HG02642 (cell line): ENCODE measurements around the gene FAM217B.

ENCODE experiments used
- ATAC-seq: cut with Tn5 transposase; IDR thresholded peaks from one replicate; pipeline ENCODE4 v1.9.1; 2021; ENCODE audit warnings: mild to moderate bottlenecking; ENCODE audit not compliant: unreplicated experiment, poor library complexity

The FAM217B gene

DNA sequence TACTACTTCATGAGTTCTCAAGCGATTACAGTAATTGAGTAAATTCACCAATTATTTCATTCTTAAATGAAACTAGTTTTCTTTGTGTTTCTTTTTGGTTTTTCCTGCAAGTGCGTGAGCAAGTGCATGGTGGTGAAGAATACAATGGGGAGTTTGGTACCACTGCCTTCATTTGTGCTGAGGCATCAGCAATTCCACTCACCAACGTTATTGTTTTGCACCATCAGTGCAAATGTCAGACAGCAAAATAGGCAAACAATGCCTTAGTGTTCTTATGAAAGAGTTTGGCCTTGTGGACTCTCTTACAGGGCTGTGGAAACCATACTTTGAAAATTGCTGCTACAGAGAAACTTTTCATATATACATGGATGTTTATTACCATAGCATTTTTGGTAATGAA lies 26.2 kb downstream of the FAM217B start:
- ATAC-seq: no peak

DNA sequence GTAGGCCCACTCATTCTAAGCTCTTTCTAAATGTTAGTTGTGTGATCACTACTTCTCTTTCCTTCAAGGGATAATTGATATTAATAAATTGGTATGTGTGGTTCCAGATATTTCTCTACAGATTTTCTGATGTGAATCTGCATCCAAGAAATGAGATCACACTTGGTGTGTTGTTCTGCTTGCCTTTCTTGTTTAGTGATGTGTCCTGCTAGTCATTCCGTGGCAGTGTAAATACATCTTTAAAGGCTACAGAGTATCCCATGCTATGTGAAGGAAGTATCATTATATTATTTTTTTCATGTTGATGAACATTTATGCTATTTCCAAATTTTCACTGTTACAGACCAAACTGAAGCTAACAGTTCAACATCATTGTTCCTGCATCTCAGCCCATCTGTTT lies 31.2 kb downstream of the FAM217B start:
- no peak for ATAC-seq

DNA sequence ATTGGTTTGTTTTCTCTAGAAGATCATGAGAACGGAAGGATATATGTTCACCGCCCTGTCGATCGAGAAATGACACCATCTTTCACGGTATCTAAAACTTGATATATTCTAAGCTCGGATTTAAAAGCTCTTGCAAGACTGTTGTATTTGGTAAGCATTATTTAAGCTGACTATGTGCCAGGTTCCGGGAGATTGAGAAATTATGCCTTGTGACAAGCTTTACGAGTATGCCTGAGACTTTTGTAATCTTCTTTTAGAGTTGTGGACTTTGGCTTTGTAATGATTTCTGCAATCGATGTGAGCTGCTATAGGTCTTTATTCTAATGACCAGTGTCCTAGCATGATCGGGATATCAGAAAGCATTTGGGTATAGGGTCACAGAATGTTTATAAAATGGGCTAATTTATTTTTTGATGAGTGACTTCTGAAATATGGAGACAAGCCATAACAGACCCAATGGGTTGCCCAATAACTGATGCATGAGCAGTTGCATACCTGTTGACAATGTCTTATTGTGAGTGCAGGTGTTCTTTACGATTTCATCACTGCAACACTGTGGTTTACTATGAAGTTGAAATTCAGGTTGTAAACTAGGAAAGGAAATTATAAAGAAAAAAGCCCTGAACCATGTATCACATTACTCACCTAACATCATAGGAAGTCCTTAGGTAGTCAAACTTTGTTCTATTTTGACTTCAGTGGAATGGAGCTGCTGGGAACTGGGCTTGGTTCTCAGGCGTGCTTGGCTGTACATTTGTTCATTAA lies 32.0 kb downstream of the FAM217B start:
- no peak for ATAC-seq

DNA sequence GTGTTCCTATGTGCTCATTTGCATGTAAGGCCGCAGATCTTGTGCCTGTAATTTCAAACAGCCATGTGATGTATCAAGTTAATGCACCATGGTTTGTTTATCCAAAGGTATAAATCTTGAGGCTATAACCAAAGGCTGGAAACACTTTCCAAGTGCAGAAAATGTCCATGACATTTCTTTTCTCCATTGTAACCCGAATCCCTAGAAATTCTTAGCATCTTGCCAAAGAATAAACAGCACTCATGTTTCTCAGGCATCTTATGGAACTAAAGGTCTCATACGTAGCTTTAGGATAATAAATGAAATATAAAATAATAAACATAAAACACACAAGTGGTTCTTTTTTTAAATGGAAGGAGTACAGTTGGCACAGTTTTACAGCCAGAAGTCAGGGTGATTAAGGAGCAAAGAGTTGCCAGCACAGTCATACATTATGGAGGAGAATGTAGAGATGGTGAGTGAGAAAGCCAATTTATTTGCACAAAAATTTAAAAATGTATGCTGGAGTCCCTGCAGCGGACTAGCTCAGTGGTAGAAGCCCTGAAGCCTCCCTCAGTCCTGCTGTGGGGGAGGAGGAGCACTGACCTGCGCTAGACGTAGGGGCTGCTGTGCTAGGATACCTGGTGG lies 36.1 kb downstream of the FAM217B start:
- ATAC-seq: no peak

DNA sequence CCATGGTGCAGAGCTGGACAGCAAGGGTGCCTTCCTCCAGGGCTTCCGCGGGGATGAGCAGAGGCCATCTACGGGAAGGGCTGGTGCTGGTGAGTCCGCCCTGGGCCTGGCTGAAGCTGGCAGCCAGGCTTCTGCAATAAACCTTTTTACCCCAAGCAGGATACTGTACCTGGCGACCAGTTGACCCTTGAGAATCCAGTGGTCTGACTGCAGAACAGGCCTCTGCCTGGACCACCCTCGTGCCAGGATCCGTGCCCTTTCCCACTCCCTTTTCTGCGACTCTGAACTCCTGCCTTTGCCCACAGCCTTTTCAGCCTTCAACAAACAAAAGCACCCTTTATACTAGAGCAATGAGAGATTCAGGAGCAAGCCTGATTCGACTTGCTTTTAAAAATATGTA lies 36.9 kb downstream of the FAM217B start:
- no peak for ATAC-seq

DNA sequence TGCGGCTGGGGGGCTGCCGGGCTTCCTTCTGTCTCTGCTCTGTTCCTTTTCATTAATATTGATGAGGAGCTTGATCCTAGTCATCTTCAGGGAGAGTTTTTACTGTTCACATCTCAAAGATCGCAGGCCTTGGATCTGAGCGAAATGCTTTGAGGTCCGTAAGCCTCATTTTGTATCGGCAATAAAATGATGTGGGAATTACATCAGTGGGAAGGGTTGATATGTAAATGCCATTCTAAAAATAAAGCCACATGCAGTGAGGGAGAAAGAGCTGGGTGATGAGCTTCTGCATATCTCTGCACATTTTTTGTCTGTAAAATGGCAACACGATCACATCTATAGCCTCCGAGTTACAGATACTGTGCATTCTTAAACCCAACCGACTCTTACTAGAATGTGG lies 42.9 kb downstream of the FAM217B start:
- no peak for ATAC-seq

DNA sequence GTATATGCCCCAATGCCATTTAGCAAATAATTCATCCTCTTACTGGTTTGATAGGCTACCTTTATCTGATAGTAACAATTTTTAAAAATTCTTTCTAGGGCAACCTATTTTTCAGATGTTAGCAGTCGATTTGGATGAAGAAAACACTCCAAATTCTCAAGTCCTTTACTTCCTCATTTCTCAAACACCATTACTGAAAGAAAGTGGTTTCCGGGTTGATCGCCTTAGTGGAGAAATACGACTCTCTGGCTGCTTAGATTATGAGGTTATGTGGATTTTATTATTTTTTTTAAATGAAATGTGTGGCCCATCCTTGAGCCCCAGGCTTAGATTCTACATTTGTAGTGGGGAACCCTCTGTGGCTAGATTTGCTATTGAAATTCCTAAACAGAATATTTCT lies 44.4 kb downstream of the FAM217B start:
- ATAC-seq: no peak

DNA sequence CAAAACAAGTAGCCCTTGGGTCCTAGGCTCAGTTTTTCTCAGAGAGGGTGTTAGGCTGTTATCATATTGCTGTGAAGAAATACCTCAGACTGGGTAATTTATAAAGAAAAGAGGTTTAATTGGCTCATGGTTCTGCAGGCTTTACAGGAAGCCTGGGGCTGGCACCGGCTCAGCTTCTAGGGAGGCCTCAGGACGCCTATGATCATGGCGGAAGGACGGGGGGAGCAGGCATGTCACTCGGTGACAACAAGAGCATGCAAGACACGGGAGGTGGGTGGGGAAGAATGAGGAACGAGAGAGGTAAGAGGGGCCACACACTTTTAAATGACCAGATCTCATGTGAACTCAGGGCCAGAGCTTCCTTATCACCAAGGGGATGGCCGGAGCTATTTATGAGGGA lies 45.0 kb downstream of the FAM217B start:
- ATAC-seq: no peak

DNA sequence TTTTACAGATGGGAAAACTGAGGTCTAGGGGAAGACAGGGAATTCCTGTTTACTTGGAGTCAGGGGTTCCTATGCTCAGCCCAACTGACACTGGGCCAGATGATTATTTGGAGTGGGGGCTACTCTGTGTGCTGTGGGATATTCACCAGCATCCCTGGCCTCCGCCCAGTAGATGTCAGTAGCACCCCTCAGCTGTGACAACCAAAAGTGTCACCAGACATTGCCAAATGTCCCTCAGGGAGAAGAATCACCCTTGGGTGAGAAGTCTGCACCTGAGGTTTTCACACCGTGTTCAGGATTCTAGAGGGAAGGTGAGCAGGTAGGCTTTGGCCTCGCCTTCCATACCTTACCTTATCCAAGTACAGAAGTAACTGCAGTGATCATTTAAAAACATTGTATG lies 45.7 kb downstream of the FAM217B start:
- no peak for ATAC-seq

DNA sequence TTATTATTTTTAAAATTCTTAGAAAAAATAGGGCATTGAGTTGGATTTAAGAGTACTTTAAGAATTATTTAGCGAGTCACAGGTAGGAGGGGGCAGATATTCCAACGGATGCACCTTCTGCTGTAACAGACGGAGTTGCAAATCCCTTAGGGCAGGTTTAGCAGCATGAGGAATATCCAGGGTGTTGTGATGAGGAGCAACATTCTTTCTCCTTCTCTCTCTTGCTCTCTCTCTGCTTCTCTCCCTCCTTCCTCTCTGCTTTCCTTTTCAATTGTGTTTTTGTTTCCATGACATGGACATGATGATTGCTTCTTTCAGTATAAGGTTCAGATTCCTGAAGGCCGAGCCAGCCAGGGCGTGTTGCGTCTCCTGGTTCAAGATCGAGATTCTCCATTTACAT lies 46.9 kb downstream of the FAM217B start:
- ATAC-seq: no peak

DNA sequence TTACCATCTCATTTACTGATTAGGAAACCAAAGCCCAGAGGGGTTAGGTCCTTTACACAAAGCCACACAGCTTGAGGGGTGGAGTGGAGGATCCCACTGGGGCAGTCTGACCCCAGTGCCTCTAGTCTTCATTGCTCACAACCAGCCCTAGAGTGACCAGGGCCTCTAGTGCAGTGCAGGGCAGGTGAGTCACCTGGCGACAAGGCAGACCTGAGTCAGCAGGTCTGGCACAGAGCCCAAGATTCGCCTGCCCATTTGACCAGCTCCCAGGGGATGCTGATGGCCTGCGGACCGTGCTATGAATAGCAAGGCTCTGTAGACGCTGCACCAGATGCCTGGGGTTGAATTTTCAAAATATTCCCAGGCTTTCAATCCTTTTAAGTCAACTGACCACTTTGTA lies 48.0 kb downstream of the FAM217B start:
- ATAC-seq: no peak

DNA sequence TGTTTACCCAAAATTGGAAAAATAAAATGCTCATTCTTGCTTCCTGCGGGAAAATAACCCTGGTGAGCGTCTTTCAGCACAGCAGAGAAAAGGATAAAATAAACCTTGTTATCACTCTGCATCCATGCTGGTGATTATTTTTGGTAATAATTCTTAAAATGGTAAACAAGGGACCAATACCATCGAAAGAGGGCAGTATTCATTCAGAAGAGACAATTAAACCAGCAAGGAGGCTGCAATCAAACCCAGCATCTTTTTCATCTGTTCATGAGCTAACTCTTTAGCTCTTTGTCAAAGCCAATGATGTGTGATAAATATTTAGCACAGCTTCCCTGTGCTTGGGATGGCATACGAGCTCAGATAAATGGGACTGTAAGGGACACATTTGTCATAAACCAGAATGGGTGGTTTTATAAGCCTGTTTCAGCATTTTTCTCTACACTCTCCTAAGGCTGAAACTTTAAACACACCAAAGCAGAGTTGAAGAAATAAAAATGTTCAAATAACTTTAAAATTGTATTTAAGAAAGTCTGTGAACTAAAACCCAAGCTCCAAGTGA lies 52.4 kb downstream of the FAM217B start:
- ATAC-seq: no peak

DNA sequence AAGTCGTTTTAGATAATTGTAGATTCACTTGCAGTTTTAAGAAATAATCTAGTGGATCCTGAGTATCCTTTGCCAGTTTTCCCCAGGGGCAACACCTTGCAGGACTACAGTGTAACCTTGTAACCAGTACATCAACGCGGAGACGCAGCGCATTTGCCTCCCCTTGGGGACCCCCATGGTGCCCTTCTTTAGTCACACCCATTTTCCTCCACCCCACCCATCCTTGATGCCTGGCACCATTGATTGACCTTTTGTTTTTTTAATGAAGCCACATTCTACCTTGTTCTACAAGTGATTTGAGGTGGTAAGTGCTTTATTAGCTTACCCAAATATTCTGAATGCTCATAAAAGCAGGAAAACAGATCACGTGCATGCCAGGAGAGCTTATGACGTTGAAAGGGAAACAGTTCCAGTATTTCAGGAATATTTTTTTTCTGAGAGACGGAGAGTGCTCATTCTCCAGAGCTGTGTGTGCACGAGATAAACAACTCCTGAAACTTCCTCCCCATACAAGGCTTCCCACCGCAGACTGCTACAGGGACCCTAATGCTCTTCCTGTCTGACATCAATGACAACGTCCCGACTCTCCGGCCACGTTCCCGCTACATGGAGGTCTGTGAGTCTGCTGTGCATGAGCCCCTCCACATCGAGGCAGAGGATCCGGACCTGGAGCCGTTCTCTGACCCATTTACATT lies 53.7 kb downstream of the FAM217B start:
- no peak for ATAC-seq

DNA sequence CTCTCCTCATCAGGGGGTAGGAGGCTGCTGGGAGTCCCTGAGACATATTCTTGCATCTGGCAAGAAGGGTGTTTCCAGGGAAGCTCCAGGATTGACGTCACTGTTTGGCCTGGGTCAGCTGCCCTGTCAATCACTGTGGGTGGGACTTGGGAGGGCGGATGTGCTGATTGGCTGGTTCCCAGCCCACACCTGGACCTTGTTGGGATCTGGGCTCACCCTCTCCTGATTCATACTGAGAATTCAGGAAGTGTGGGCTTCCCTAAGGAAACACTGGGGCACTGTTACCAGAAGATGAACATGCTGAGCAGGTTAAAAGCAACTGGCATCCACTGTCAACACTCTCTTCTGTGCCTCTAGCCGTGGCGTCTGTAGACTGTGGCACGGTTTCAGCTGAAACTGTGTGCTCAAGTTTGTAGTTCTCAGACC lies 54.5 kb downstream of the FAM217B start:
- ATAC-seq: no peak

DNA sequence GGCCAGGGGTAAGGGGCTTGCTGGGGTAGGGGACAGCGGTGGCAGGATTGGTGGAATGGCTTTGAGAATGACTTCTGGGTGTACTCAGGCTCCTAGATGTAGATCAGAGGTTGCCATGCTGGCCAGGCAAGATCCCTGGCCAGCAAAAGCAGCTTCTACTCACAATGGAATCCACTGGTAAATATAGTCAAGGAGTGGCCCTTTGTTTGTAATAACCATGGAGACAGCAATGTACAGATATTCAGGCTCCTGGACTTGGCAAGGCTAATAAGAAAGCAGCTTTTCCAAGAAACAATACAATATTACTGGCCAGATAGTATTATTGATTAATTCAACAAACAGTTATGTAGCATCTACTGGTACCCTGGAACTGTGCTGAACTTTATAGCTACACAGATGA lies 55.9 kb downstream of the FAM217B start:
- ATAC-seq: no peak

DNA sequence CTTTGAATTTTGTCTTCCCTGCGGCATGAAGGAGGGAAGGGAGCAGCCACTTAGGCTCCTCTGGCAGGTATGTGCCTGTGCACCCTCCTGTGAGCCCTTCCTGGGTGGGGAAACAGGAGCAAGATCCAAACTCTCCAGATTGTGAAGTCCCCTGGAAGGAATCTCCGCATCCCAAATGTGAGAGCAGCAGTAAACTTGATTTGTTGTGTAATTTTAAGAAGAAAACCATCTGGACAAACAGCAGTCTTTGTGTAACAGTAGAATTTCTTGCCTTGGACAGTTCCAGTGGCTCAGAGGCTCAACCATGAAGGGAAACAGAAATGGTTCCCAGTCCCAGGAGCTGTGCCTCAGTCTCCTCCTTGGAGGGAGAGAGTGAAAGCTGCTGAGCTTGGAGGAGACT lies 57.7 kb downstream of the FAM217B start:
- no peak for ATAC-seq
